Suprapubic skin (tissue), 3 donors: ENCODE data around the gene INPP5A.

Source experiments
- EP300 ChIP-seq: sonication (generic); formaldehyde crosslinking; IDR thresholded peaks from one replicate; pipeline ENCODE4 v1.6.1; 2017; ENCODE audit warnings: antibody characterized with exemption
- POLR2A ChIP-seq, 2 donors: fragments of 450-650 bp; IDR thresholded peaks; one replicate each; pipeline ENCODE4 v1.6.1; 2017; ENCODE audit warnings: antibody characterized with exemption in 2 of 2, mild to moderate bottlenecking in 2 of 2, moderate library complexity in 2 of 2
- TF ChIP-seq, protein P1 (sequence below), 2 donors: fragments of 200-600 bp in 1 of 2; fragments of 450-650 bp in 1 of 2; sonication (generic) in 1 of 2; IDR thresholded peaks; one replicate each; pipeline ENCODE4 v1.5.1; 2016 to 2019; ENCODE audit warnings: antibody characterized with exemption in 2 of 2, mild to moderate bottlenecking in 1 of 2, moderate library complexity in 1 of 2

DNA sequence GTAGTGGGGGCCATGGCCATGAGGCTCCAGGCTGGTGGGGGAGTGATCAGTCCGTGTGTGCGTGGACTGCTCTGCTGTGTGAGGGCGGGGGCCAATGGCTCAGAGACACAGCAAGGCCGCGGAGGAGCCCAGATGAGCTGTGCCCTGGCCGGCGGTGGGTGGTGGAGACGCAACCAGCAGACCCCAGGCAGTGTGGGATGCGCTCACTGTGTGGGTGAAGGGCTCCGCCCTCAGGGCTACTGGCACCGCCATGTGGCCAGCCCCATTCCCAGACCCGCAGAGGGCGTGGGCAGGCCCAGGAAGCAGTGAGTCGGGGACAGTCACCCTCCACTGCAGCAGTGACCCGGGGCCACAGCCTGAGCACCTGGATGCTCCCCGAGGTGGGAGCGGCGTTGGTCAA, 239.2 kb downstream of the INPP5A start:
- TF ChIP-seq, protein P1, sequence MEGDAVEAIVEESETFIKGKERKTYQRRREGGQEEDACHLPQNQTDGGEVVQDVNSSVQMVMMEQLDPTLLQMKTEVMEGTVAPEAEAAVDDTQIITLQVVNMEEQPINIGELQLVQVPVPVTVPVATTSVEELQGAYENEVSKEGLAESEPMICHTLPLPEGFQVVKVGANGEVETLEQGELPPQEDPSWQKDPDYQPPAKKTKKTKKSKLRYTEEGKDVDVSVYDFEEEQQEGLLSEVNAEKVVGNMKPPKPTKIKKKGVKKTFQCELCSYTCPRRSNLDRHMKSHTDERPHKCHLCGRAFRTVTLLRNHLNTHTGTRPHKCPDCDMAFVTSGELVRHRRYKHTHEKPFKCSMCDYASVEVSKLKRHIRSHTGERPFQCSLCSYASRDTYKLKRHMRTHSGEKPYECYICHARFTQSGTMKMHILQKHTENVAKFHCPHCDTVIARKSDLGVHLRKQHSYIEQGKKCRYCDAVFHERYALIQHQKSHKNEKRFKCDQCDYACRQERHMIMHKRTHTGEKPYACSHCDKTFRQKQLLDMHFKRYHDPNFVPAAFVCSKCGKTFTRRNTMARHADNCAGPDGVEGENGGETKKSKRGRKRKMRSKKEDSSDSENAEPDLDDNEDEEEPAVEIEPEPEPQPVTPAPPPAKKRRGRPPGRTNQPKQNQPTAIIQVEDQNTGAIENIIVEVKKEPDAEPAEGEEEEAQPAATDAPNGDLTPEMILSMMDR (IDR thresholded peaks at IDR 0.05), result no peak
- no peak for TF ChIP-seq POLR2A (IDR thresholded peaks at IDR 0.05)
- no peak for TF ChIP-seq EP300
